Osteocyte (in vitro differentiated cells): ENCODE results near the gene TCF19. TPM values are rescaled to one million over a fixed set of nuclear protein-coding genes. Genes with fewer than 3 reads are reported as not detected.

Experiments
- DNase-seq: peaks from one replicate; pipeline ENCODE4 v3.0.0; 2021; ENCODE audit warnings: mixed read lengths; ENCODE audit not compliant: unreplicated experiment; ENCODE audit errors: extremely low spot score
- H3K27ac Mint-ChIP-seq: one replicate; pipeline ENCODE4 v1.8.0; 2021; ENCODE audit warnings: mild to moderate bottlenecking, mixed read lengths; ENCODE audit not compliant: unreplicated experiment
- H3K27me3 Mint-ChIP-seq: one replicate; pipeline ENCODE4 v1.8.0; 2021; ENCODE audit warnings: mixed read lengths; ENCODE audit not compliant: unreplicated experiment
- H3K36me3 Mint-ChIP-seq: one replicate; pipeline ENCODE4 v1.8.0; 2021; ENCODE audit warnings: mixed read lengths; ENCODE audit not compliant: unreplicated experiment
- H3K4me1 Mint-ChIP-seq: one replicate; pipeline ENCODE4 v1.8.0; 2021; ENCODE audit warnings: mixed read lengths; ENCODE audit not compliant: unreplicated experiment
- H3K4me3 Mint-ChIP-seq: one replicate; pipeline ENCODE4 v1.8.0; 2021; ENCODE audit warnings: mild to moderate bottlenecking, moderate library complexity, mixed read lengths; ENCODE audit not compliant: unreplicated experiment
- H3K9me3 Mint-ChIP-seq: one replicate; pipeline ENCODE4 v1.8.0; 2021; ENCODE audit warnings: mixed read lengths; ENCODE audit not compliant: unreplicated experiment
- CTCF ChIP-seq: fragments of 200-600 bp; sonication (generic); IDR thresholded peaks from 2 replicates; pipeline ENCODE4 v1.5.0; 2021; ENCODE audit warnings: antibody characterized with exemption, mild to moderate bottlenecking, moderate library complexity
- total RNA-seq: library from RNA; stranded (reverse); gene quantifications from 2 replicates; pipeline ENCODE4 v1.2.1, GENCODE V29; 2021

TCF19 gene
- total RNA-seq, 1 donor from 2014 or later: 8.8 TPM

- peaks cover 21% of the 10 kb centered on the region for H3K36me3 Mint-ChIP-seq
- H3K27me3 Mint-ChIP-seq: no peaks in the 10 kb centered on the region
- peaks cover 9% of the 10 kb centered on the region for H3K4me1 Mint-ChIP-seq
- TF ChIP-seq CTCF: no peak
- H3K27ac Mint-ChIP-seq: no peak overlapping the region
- no peak overlapping the region for H3K4me3 Mint-ChIP-seq
- no peaks in the 10 kb centered on the region for H3K9me3 Mint-ChIP-seq
- no peak for DNase-seq
Measured at GRCh38 chr6:31152781-31153180, 5.6 kb upstream of the TCF19 start.

GRCh38 chr6:31154436-31154835, 4.0 kb upstream of the TCF19 start:
- TF ChIP-seq CTCF: no peak
- Mint-ChIP-seq H3K36me3 (peaks cover 19% of the 10 kb centered on the region), H3K9me3 (no peaks in the 10 kb centered on the region), H3K4me3 (no peak overlapping the region), H3K27me3 (no peaks in the 10 kb centered on the region), H3K27ac (no peak overlapping the region), H3K4me1 (peaks cover 18% of the 10 kb centered on the region)
- DNase-seq: no peak

- TF ChIP-seq CTCF: no peak
- Mint-ChIP-seq H3K27me3 (no peaks in the 10 kb centered on the region), H3K36me3 (peaks cover 9% of the 10 kb centered on the region)
Measured at GRCh38 chr6:31156641-31157040, 1.7 kb upstream of the TCF19 start.

GRCh38 chr6:31157513-31158139, 763 bp upstream of the TCF19 start, which contains the start of gene CCHCR1:
Gene CCHCR1 (minus strand): TSS chr6:31157802. CDS start chr6:31157600, 202 bp downstream.
- DNase-seq: no peak
- H3K4me1 Mint-ChIP-seq: peaks cover 23% of the 10 kb centered on the region
- no peak for TF ChIP-seq CTCF
- H3K9me3 Mint-ChIP-seq: no peaks in the 10 kb centered on the region
- H3K27ac Mint-ChIP-seq: peak within 1 kb of the TSS; percentile 86
- no peaks in the 10 kb centered on the region for H3K27me3 Mint-ChIP-seq
- peaks cover 9% of the 10 kb centered on the region for H3K36me3 Mint-ChIP-seq
- peak within 1 kb of the TSS; percentile 89 for H3K4me3 Mint-ChIP-seq

More at GRCh38 chr6:31156641-31157040, 1.7 kb upstream of the TCF19 start:
- peak overlapping the region; percentile 89 for H3K4me3 Mint-ChIP-seq
- no peak for DNase-seq
- H3K9me3 Mint-ChIP-seq: no peaks in the 10 kb centered on the region
- peaks cover 23% of the 10 kb centered on the region for H3K4me1 Mint-ChIP-seq
- peak overlapping the region; percentile 86 for H3K27ac Mint-ChIP-seq

GRCh38 chr6:31158863-31159855, 770 bp downstream of the TCF19 start:
- no peak for DNase-seq
- TF ChIP-seq CTCF: no peak
- Mint-ChIP-seq H3K4me1 (peaks cover 23% of the 10 kb centered on the region), H3K9me3 (no peaks in the 10 kb centered on the region), H3K36me3 (peaks cover 9% of the 10 kb centered on the region), H3K4me3 (peak overlapping the region; percentile 89), H3K27me3 (no peaks in the 10 kb centered on the region), H3K27ac (peak overlapping the region; percentile 86)
